Neural crest cell (in vitro differentiated cells): Measurements from ENCODE around the gene FXYD4. TPM values are rescaled to one million over a fixed set of nuclear protein-coding genes. Genes with fewer than 3 reads are reported as not detected.

Source experiments
- DNase-seq: peaks from one replicate; pipeline ENCODE4 v3.0.0; 2021; ENCODE audit warnings: low read depth, mixed read lengths, low spot score
- H3K27ac Mint-ChIP-seq: one replicate; pipeline ENCODE4 v1.8.0; 2021; ENCODE audit warnings: mild to moderate bottlenecking, mixed read lengths; ENCODE audit not compliant: unreplicated experiment
- H3K27me3 Mint-ChIP-seq: 2 replicates; pipeline ENCODE4 v1.8.0; 2021; ENCODE audit warnings: low read depth, mild to moderate bottlenecking, mixed read lengths
- H3K36me3 Mint-ChIP-seq: 2 replicates; pipeline ENCODE4 v1.8.0; 2021; ENCODE audit warnings: low read depth, mild to moderate bottlenecking, mixed read lengths
- H3K4me1 Mint-ChIP-seq: 2 replicates; pipeline ENCODE4 v1.8.0; 2021; ENCODE audit warnings: mixed read lengths
- H3K4me3 Mint-ChIP-seq: one replicate; pipeline ENCODE4 v1.8.0; 2021; ENCODE audit warnings: mild to moderate bottlenecking, mixed read lengths
- H3K9me3 Mint-ChIP-seq: 2 replicates; pipeline ENCODE4 v1.8.0; 2021; ENCODE audit warnings: mixed read lengths
- total RNA-seq: library from RNA; stranded (reverse); gene quantifications from 2 replicates; pipeline ENCODE4 v1.2.1, GENCODE V29; 2021
- TF ChIP-seq, protein P1 (sequence below): fragments of 200-600 bp; sonication (generic); conservative IDR thresholded peaks from 2 replicates; pipeline ENCODE4 v1.5.0; 2021; ENCODE audit warnings: antibody characterized with exemption, mild to moderate bottlenecking

The FXYD4 gene
- total RNA-seq, 1 donor from 2014 or later = not detected

DNA sequence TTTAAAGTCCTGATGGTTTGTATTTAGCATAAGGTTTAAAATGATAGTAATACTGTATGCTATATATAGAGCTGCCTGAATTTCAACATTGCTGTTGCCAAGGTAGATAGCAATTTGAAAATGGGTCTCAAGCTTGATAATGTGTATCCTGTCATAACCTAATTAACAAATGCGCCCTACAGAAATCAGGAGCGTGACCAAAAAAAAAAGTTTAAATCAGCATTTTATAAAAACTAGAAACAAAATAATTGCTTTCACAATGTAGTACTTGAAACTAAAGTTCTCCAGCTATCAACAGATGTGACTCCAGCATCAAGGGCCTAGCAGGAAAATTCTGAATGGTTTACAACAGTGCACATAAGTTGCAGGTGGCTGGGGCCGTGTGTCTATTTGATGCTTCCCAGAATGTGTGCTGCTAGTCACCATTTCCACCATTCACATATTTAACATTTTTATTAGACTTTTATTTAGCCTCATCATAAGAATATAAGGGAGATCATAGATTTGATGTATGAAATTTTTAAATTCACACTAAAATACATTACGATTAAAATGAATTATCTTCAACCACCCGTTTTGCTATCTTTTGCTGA, 14.1 kb downstream of the FXYD4 start:
- H3K4me1 Mint-ChIP-seq = peaks cover 7% of the 10 kb centered on the region
- TF ChIP-seq, protein P1, sequence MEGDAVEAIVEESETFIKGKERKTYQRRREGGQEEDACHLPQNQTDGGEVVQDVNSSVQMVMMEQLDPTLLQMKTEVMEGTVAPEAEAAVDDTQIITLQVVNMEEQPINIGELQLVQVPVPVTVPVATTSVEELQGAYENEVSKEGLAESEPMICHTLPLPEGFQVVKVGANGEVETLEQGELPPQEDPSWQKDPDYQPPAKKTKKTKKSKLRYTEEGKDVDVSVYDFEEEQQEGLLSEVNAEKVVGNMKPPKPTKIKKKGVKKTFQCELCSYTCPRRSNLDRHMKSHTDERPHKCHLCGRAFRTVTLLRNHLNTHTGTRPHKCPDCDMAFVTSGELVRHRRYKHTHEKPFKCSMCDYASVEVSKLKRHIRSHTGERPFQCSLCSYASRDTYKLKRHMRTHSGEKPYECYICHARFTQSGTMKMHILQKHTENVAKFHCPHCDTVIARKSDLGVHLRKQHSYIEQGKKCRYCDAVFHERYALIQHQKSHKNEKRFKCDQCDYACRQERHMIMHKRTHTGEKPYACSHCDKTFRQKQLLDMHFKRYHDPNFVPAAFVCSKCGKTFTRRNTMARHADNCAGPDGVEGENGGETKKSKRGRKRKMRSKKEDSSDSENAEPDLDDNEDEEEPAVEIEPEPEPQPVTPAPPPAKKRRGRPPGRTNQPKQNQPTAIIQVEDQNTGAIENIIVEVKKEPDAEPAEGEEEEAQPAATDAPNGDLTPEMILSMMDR = no peak
- H3K27me3 Mint-ChIP-seq = no peaks in the 10 kb centered on the region
- no peak overlapping the region for H3K4me3 Mint-ChIP-seq
- no peak overlapping the region for H3K27ac Mint-ChIP-seq
- H3K36me3 Mint-ChIP-seq = peaks cover 15% of the 10 kb centered on the region
- DNase-seq = no peak
- H3K9me3 Mint-ChIP-seq = no peaks in the 10 kb centered on the region

DNA sequence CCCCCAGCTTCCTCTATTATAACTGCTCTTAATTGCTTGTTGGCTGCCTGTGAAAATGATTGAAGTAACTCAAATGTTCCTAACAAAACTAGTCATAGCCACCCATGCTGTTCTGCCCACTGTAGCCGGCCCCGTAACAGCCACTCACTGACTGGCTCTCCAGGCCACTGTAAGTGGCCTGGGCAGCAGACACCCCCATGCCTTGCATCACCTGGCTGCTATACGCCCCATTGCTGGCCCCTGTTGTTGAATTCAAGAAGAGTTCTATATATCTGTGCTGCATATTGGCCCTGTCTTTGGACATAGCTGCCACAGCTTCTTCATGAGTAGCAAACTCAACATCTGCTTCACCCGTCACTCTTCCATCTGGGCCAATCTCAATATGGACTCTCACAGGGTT, 15.1 kb downstream of the FXYD4 start:
- H3K4me1 Mint-ChIP-seq = peaks cover 11% of the 10 kb centered on the region
- DNase-seq = no peak
- no peaks in the 10 kb centered on the region for H3K27me3 Mint-ChIP-seq
- no peak overlapping the region for H3K27ac Mint-ChIP-seq
- H3K4me3 Mint-ChIP-seq = no peak overlapping the region
- peaks cover 19% of the 10 kb centered on the region for H3K36me3 Mint-ChIP-seq
- TF ChIP-seq, protein P1 = no peak
- H3K9me3 Mint-ChIP-seq = no peaks in the 10 kb centered on the region

- Mint-ChIP-seq H3K9me3 (no peaks in the 10 kb centered on the region), H3K27ac (peak overlapping the region; percentile 68), H3K4me3 (no peak overlapping the region), H3K27me3 (no peaks in the 10 kb centered on the region), H3K36me3 (peaks cover 22% of the 10 kb centered on the region), H3K4me1 (peaks cover 14% of the 10 kb centered on the region)
- no peak for DNase-seq
- TF ChIP-seq, protein P1 = no peak
Measured at GRCh38 chr10:43386981-43387677, 15.7 kb downstream of the FXYD4 start.

- H3K27ac Mint-ChIP-seq = no peak overlapping the region
- DNase-seq = no peak
- TF ChIP-seq, protein P1 = no peak
- peaks cover 17% of the 10 kb centered on the region for H3K4me1 Mint-ChIP-seq
- no peaks in the 10 kb centered on the region for H3K27me3 Mint-ChIP-seq
- no peak overlapping the region for H3K4me3 Mint-ChIP-seq
- peaks cover 25% of the 10 kb centered on the region for H3K36me3 Mint-ChIP-seq
- H3K9me3 Mint-ChIP-seq = no peaks in the 10 kb centered on the region
Measured at GRCh38 chr10:43387678-43388032, 16.2 kb downstream of the FXYD4 start.

DNA sequence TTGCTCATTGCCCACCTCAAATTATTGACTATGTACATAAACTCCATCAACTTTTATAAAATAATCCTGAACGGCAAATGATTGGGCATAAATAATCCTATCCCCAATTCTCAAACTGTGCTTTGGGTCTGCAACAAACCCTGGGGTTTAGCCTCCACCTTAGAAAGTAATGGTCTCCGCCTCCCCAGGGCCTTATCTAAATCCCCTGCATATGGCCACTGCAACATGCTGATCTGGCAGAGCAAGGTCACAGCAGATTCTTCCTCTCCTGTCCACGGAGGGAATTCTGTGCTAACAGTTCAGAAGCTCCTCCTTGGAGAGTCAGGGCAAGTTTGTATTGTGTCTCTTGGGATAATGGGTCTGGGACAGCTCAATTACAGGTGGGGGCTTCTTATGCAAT, 18.4 kb downstream of the FXYD4 start:
- DNase-seq = no peak
- Mint-ChIP-seq H3K27ac (no peak overlapping the region), H3K4me1 (peaks cover 31% of the 10 kb centered on the region), H3K36me3 (peaks cover 33% of the 10 kb centered on the region), H3K4me3 (no peak overlapping the region), H3K27me3 (no peaks in the 10 kb centered on the region), H3K9me3 (no peaks in the 10 kb centered on the region)
- TF ChIP-seq, protein P1 = no peak
